ENCODE results near the gene CARS2. TPM values are rescaled to one million over a fixed set of nuclear protein-coding genes. Genes with fewer than 3 reads are reported as not detected.
"Not testable (repeated sequence)": the region's sequence is repeated elsewhere in the genome, so short reads cannot be mapped to it uniquely, and the experiment has no call there.

CARS2 gene, protein sequence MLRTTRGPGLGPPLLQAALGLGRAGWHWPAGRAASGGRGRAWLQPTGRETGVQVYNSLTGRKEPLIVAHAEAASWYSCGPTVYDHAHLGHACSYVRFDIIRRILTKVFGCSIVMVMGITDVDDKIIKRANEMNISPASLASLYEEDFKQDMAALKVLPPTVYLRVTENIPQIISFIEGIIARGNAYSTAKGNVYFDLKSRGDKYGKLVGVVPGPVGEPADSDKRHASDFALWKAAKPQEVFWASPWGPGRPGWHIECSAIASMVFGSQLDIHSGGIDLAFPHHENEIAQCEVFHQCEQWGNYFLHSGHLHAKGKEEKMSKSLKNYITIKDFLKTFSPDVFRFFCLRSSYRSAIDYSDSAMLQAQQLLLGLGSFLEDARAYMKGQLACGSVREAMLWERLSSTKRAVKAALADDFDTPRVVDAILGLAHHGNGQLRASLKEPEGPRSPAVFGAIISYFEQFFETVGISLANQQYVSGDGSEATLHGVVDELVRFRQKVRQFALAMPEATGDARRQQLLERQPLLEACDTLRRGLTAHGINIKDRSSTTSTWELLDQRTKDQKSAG
- total RNA-seq, result 57.1 TPM
- long read RNA-seq, partial matches to known transcripts, result 3 of 24 reads
- long read RNA-seq, other reads (novel, unspliced or antisense), result 19 of 24 reads

- peak; percentile 98 for DNase-seq (ENCODE audit: low spot score)
These were observed at the start of gene CARS2 for GRCh38 chr13:110705826-110706569. Gene CARS2, minus strand, starts transcription at chr13:110706116. Its CDS starts 23 bp downstream, at chr13:110706093.

DNA sequence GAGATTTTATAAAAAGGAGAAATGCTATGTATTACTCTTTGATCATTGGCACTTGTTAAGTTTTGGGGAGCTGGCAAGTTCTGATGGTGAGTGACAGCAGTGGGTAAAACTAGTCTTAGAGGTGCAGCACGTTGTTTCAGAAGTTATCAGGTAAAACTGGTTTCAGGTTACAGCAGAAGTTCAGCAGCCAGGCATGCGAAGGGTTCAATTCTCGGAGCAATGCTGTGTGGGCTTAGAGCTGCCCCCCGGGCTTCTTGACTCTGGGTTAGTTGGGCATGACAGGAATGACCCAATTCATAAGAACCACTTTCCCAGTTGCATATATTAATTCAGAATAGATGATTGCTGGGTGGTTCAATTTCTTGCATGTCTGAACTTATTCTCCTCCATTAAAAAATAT is 42.4 kb upstream of the CARS2 start:
- DNase-seq (ENCODE audit: low spot score), result no peak

- DNase-seq (ENCODE audit: low spot score), result no peak
These were observed 40.5 kb upstream of the CARS2 start for GRCh38 chr13:110746438-110746837.

GRCh38 chr13:110743687-110744086 is 37.8 kb upstream of the CARS2 start:
- DNase-seq (ENCODE audit: low spot score), result no peak

DNA sequence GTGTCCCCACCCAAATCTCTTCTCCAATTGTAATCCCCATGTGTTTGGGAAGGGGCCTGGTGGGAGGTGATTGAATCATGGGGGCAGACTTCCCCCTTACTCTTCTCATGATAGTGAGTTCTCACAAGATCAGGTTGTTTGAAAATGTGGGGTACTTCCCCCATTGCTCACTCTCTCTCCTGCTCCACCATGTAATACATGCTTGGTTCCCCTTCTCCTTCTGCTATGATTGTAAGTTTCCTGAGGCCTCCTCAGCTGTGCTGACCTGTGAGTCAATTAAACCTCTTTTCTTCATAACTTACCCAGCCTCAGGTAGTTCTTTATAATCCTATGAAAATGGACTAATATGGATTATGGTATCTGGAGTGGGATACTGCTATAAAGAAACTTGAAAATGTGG is 31.6 kb upstream of the CARS2 start:
- no peak for DNase-seq (ENCODE audit: low spot score)

GRCh38 chr13:110734561-110734960 is 28.6 kb upstream of the CARS2 start:
- no peak for DNase-seq (ENCODE audit: low spot score)

DNA sequence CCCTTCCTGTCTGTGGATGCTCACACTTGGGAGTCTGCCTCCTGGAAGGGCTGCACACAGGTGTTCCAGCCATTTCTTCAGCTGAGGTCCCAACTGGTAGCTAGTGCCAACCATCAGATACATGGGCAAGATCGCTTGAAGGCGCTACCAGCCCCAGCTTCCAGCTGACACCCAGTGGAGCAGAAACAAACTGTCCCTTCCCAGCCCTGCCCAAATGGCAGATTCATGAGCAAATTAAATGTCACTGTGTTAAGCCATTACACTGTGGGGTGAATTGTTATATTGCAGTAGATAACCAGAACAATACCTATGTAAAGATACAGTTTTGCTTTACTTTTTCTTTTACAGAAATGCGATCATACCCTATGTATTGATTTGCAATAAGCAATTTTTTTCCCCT is 25.2 kb upstream of the CARS2 start:
- DNase-seq (ENCODE audit: low spot score), result no peak

GRCh38 chr13:110726726-110727125 is 20.8 kb upstream of the CARS2 start:
- no peak for DNase-seq (ENCODE audit: low spot score)

DNA sequence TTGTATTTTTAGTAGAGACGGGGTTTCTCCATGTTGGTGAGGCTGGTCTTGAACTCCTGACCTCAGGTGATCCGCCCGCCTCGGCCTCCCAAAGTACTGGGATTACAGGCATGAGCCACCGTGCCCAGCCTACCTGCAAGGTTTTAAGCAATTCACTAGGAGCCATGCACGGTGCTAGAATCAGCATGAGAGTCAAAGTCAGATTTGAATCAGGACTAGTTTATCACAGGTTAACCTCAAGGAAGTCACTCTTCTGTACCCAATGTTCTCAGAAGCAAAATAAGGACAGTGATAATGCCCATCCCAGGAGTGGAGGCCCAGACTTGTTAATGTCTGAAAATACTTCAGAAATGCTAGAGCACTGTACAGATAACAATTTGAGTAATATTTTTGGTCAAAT is 20.2 kb upstream of the CARS2 start:
- not testable (repeated sequence) for DNase-seq (ENCODE audit: low spot score)

DNA sequence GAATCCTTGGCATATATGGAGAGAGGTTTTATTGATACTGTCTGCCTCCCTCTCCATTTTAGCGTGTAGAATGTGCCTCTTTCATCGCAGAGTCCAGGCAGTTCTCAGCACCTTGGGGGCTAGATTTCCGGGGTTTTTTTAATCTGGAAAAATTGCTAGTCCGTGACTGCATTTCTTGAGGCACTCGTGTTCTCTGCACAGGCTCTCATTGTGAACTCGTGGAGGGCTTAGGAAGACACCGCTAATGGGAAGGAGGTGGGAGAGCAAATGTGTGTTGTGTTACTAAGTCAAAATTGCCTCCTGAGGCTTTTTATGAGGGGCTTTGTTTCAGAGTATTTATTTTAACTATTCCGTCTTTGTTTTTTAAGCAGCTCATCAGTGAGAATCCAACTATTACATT is 17.7 kb upstream of the CARS2 start:
- DNase-seq (ENCODE audit: low spot score), result no peak

DNA sequence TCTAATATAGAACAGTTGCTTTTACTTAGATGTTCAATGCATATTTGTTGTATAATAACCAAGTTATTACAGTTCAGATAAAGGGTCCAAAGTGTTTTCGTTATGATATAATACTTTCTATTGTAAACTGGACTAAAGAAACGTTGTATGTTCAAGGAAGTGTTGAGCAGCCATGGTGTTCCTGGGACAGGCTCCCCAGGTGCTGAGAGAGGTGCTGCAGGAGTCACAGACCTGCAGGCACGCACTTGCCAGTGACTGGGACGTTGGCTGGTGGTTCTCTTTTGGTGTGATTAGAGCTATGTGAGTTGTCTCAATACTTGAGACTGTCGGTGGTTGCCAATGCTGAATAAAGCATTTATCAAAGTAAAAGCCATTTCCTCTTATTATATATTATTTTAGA is 17.1 kb upstream of the CARS2 start:
- DNase-seq (ENCODE audit: low spot score), result no peak

DNA sequence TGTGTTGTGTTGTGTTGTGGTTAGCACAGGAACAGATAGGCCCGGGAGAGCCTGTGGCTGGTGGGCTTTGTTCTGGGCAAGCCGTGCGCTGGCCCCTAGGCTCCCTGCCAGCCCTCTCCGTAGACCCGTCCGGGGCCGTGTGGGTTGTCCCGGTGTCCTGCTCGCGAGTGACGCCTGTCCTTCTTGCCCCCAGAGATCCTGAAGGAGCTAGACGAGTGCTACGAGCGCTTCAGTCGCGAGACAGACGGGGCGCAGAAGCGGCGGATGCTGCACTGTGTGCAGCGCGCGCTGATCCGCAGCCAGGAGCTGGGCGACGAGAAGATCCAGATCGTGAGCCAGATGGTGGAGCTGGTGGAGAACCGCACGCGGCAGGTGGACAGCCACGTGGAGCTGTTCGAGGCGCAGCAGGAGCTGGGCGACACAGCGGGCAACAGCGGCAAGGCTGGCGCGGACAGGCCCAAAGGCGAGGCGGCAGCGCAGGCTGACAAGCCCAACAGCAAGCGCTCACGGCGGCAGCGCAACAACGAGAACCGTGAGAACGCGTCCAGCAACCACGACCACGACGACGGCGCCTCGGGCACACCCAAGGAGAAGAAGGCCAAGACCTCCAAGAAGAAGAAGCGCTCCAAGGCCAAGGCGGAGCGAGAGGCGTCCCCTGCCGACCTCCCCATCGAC is 13.3 kb upstream of the CARS2 start:
- no peak for DNase-seq (ENCODE audit: low spot score)

GRCh38 chr13:110716247-110716515 is 10.3 kb upstream of the CARS2 start:
- DNase-seq (ENCODE audit: low spot score), result no peak

GRCh38 chr13:110715395-110716246 is 9.7 kb upstream of the CARS2 start:
- DNase-seq (ENCODE audit: low spot score), result peak; percentile 99

- DNase-seq (ENCODE audit: low spot score), result no peak
These were observed 9.0 kb upstream of the CARS2 start for GRCh38 chr13:110714797-110715394.

GRCh38 chr13:110713981-110714796 is 8.3 kb upstream of the CARS2 start:
- DNase-seq (ENCODE audit: low spot score), result no peak

DNA sequence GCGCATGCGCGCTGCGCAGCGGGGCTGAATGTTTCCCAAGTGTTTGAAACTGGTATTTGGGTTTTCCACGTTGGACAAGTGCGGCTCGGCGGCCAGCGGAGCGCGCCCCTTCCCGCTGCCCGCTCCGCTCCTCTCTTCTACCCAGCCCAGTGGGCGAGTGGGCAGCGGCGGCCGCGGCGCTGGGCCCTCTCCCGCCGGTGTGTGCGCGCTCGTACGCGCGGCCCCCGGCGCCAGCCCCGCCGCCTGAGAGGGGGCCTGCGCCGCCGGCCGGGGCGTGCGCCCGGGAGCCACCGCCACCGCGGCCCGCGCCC is 7.7 kb upstream of the CARS2 start, which contains the start of gene ING1:
Gene ING1 (plus strand): TSS at position 59 of the 311 bp plus-strand sequence. CDS start 450 bp downstream, outside the sequence.
- no peak for DNase-seq (ENCODE audit: low spot score)

DNA sequence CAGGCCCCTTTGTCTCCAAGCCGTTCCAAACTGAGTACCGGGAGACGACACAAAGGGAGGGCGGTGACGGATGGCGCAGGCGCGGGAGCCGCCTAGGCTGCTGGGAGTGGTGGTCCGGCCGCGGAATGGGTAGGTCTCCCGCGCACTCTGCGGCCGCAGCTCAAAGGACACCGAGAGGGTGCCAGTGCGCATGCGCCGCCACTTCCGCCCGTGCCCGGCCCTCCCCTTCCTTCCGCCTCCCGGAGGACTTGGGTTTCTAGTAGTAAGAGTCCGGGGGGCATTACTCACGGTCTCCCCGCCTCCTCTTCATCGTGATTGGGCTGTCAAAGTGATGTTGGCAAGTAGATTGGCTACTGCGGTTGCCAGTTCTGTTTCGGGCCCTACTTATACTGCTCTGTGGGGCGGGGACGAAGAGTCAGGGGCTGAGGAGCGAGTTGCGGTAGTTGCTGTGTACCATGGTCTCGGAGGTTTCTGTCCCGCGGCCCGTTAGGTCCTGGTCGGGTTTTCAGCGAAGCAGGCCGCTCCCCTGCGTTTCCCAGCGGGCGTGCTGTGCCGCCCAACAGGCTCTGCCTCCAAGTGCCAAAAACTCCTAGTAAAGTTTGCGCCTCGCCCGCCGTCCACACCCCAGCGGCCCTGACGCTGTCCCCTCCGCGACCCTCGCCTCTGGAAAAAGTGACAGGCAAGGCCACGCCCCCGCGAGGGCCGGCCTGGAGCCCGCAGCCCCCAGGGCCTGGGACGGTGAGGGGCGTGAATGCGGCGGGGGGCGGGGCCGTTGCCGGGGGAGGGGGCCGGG is 7.1 kb upstream of the CARS2 start:
- peak; percentile 100 for DNase-seq (ENCODE audit: low spot score)
